22Rv1 (cell line): ENCODE data around the gene RALGPS1.

Source experiments
- H3K27ac ChIP-seq: fragments of 450-650 bp; 2 replicates; pipeline ENCODE4 v1.5.1; 2017
- CTCF ChIP-seq: fragments of 450-650 bp; IDR thresholded peaks from 2 replicates; pipeline ENCODE4 v1.5.1; 2017; ENCODE audit warnings: mild to moderate bottlenecking
- ZFX ChIP-seq: fragments of 450-650 bp; IDR thresholded peaks from 2 replicates; pipeline ENCODE4 v1.6.1; 2017; ENCODE audit warnings: antibody characterized with exemption, borderline replicate concordance

The RALGPS1 gene

GRCh38 chr9:126926364-126926763, 11.8 kb downstream of the RALGPS1 start:
- H3K27ac ChIP-seq = no peak overlapping the region
- TF ChIP-seq CTCF (no peak), ZFX (no peak)

GRCh38 chr9:126927419-126927818, 12.8 kb downstream of the RALGPS1 start:
- no peak for TF ChIP-seq CTCF
- no peak for TF ChIP-seq ZFX

GRCh38 chr9:126932871-126933321, 18.3 kb downstream of the RALGPS1 start:
- H3K27ac ChIP-seq = no peak overlapping the region
- TF ChIP-seq ZFX (no peak), CTCF (no peak)

More at GRCh38 chr9:126927419-126927818, 12.8 kb downstream of the RALGPS1 start:
- no peak overlapping the region for H3K27ac ChIP-seq

GRCh38 chr9:126933334-126933980, 18.9 kb downstream of the RALGPS1 start:
- TF ChIP-seq ZFX = no peak
- TF ChIP-seq CTCF = no peak
- no peak overlapping the region for H3K27ac ChIP-seq

GRCh38 chr9:126934441-126934840, 19.9 kb downstream of the RALGPS1 start:
- TF ChIP-seq CTCF (no peak), ZFX (no peak)
- H3K27ac ChIP-seq = no peak overlapping the region

- no peak overlapping the region for H3K27ac ChIP-seq
- TF ChIP-seq CTCF (no peak), ZFX (no peak)
Observed at GRCh38 chr9:126935630-126936029, 21.0 kb downstream of the RALGPS1 start.

GRCh38 chr9:126937444-126937843, 22.9 kb downstream of the RALGPS1 start:
- H3K27ac ChIP-seq = no peak overlapping the region

More at GRCh38 chr9:126937444-126937843, 22.9 kb downstream of the RALGPS1 start:
- TF ChIP-seq CTCF = no peak
- no peak for TF ChIP-seq ZFX
